Activated CD4-positive, alpha-beta T cell treated with anti-CD3 and anti-CD28 coated beads, Interleukin-2, amount 50 U/mL, for 24 hours (primary cell): ENCODE results near the gene HSPA1L.
A peak's percentile ranks its signal among the peaks of the same experiment; 100 is the strongest.
"Not testable (repeated sequence)": the region's sequence is repeated elsewhere in the genome, so short reads cannot be mapped to it uniquely, and the experiment has no call there.

ENCODE experiments used
- DNase-seq, 2 donors: peaks; one replicate each; pipeline ENCODE4 v3.0.0-alpha.2; 2020; ENCODE audit warnings: low read depth in 1 of 2, low spot score in 1 of 2

Gene HSPA1L

GRCh38 chr6:31815025-31815838 lies at the start of gene HSPA1L, which contains the start of gene HSPA1A:
Gene HSPA1L, minus strand, starts transcription at chr6:31815283. Its CDS starts 3,311 bp downstream, at chr6:31811972.
Gene HSPA1A, plus strand, starts transcription at chr6:31815543. Its CDS starts 214 bp downstream, at chr6:31815757.
- DNase-seq: peak in 1 of 2 donors; percentile 57

- DNase-seq: no peak
Observed at GRCh38 chr6:31864818-31865204, 49.7 kb upstream of the HSPA1L start.

GRCh38 chr6:31864123-31864562 lies 49.1 kb upstream of the HSPA1L start:
- DNase-seq: not testable (repeated sequence)

GRCh38 chr6:31862344-31863235 lies 47.5 kb upstream of the HSPA1L start, which contains the start of gene NEU1:
Gene NEU1, minus strand, starts transcription at chr6:31862821. Its CDS starts 45 bp downstream, at chr6:31862776.
- peak; percentile 95 to 99 for DNase-seq

GRCh38 chr6:31861919-31862343 lies 46.8 kb upstream of the HSPA1L start:
- no peak for DNase-seq

- DNase-seq: no peak
Observed at GRCh38 chr6:31861150-31861549, 46.1 kb upstream of the HSPA1L start.

- no peak for DNase-seq
Observed at GRCh38 chr6:31860349-31860748, 45.3 kb upstream of the HSPA1L start.

- no peak for DNase-seq
Observed at GRCh38 chr6:31859923-31860322, 44.8 kb upstream of the HSPA1L start.

GRCh38 chr6:31858707-31859106 lies 43.6 kb upstream of the HSPA1L start:
- DNase-seq: no peak

GRCh38 chr6:31857774-31858173 lies 42.7 kb upstream of the HSPA1L start:
- DNase-seq: not testable (repeated sequence)

- DNase-seq: not testable (repeated sequence)
Observed at GRCh38 chr6:31851980-31852718, 37.1 kb upstream of the HSPA1L start.

- no peak for DNase-seq
Observed at GRCh38 chr6:31851485-31851832, 36.4 kb upstream of the HSPA1L start.

- no peak for DNase-seq
Observed at GRCh38 chr6:31850765-31851484, 35.8 kb upstream of the HSPA1L start.

- DNase-seq: no peak
Observed at GRCh38 chr6:31847276-31847978, 32.3 kb upstream of the HSPA1L start.

- no peak for DNase-seq
Observed at GRCh38 chr6:31844507-31844906, 29.4 kb upstream of the HSPA1L start.

- no peak for DNase-seq
Observed at GRCh38 chr6:31842053-31842452, 27.0 kb upstream of the HSPA1L start.

- DNase-seq: not testable (repeated sequence)
Observed at GRCh38 chr6:31839779-31840126, 24.7 kb upstream of the HSPA1L start.

- DNase-seq: no peak
Observed at GRCh38 chr6:31838968-31839367, 23.9 kb upstream of the HSPA1L start.

- not testable (repeated sequence) for DNase-seq
Observed at GRCh38 chr6:31838114-31838553, 23.1 kb upstream of the HSPA1L start.
